Mesendoderm (in vitro differentiated cells): Measurements from ENCODE around the gene NDUFB11.
"Not testable (repeated sequence)": the region's sequence is repeated elsewhere in the genome, so short reads cannot be mapped to it uniquely, and the experiment has no call there.

Experiments used
- DNase-seq: peaks from one replicate; pipeline ENCODE4 v3.0.0; 2013
- H2AK5ac ChIP-seq: 2 replicates; pipeline ENCODE4 v1.6.1; 2013; ENCODE audit warnings: low read length, inconsistent platforms
- H2BK120ac ChIP-seq: 2 replicates; pipeline ENCODE4 v1.6.1; 2013; ENCODE audit warnings: low read depth, mild to moderate bottlenecking, low read length, moderate library complexity, mixed read lengths
- H2BK15ac ChIP-seq: replicated peaks from 2 replicates; pipeline ENCODE4 v1.6.1; 2013; ENCODE audit warnings: low read depth, mild to moderate bottlenecking, moderate library complexity
- H2BK5ac ChIP-seq: 2 replicates; pipeline ENCODE4 v1.6.1; 2013; ENCODE audit warnings: low read length, inconsistent platforms
- H3K18ac ChIP-seq: 2 replicates; pipeline ENCODE4 v1.6.1; 2013; ENCODE audit warnings: mild to moderate bottlenecking, low read length, mixed read lengths
- H3K23ac ChIP-seq: one replicate; pipeline ENCODE4 v1.6.1; 2013; ENCODE audit warnings: low read length
- H3K27ac ChIP-seq: 2 replicates; pipeline ENCODE4 v1.5.1; 2013; ENCODE audit warnings: low read depth, mild to moderate bottlenecking, inconsistent platforms, low read length, moderate library complexity
- H3K27me3 ChIP-seq: 2 replicates; pipeline ENCODE4 v1.6.1; 2013; ENCODE audit warnings: low read length, control low read depth, mild to moderate bottlenecking, inconsistent platforms; ENCODE audit not compliant: insufficient read depth, poor library complexity
- H3K36me3 ChIP-seq: 2 replicates; pipeline ENCODE4 v1.6.1; 2013; ENCODE audit warnings: low read length, inconsistent platforms; ENCODE audit not compliant: control insufficient read depth, insufficient read depth
- H3K4ac ChIP-seq: one replicate; pipeline ENCODE4 v1.6.1; 2013; ENCODE audit warnings: low read depth, mild to moderate bottlenecking, low read length, moderate library complexity
- H3K4me1 ChIP-seq: 2 replicates; pipeline ENCODE4 v1.6.1; 2013; ENCODE audit warnings: low read depth, low read length, inconsistent platforms; ENCODE audit not compliant: control insufficient read depth
- H3K4me2 ChIP-seq: 2 replicates; pipeline ENCODE4 v1.6.1; 2013; ENCODE audit warnings: low read length
- H3K4me3 ChIP-seq: 2 replicates; pipeline ENCODE4 v1.5.1; 2013; ENCODE audit warnings: mild to moderate bottlenecking, low read length
- H3K56ac ChIP-seq: one replicate; pipeline ENCODE4 v1.6.1; 2013; ENCODE audit warnings: low read length
- H3K79me1 ChIP-seq: 2 replicates; pipeline ENCODE4 v1.6.1; 2013; ENCODE audit warnings: low read length, inconsistent platforms
- H3K79me2 ChIP-seq: 2 replicates; pipeline ENCODE4 v1.6.1; 2013; ENCODE audit warnings: mild to moderate bottlenecking, low read length; ENCODE audit not compliant: control insufficient read depth, insufficient read depth
- H3K9ac ChIP-seq: 2 replicates; pipeline ENCODE4 v1.6.1; 2013; ENCODE audit warnings: low read length, inconsistent platforms
- H4K5ac ChIP-seq: one replicate; pipeline ENCODE4 v1.6.1; 2013; ENCODE audit warnings: low read length
- H4K8ac ChIP-seq: one replicate; pipeline ENCODE4 v1.6.1; 2013; ENCODE audit warnings: low read depth, mild to moderate bottlenecking, control low read depth, low read length, moderate library complexity
- WGBS: extraction: QIAGEN DNeasy Blood & Tissue Kit; methylation state at CpG from one replicate; pipeline ENCODE4 v1.1.7; 2013; ENCODE audit warnings: low lambda C conversion rate, missing lambda C conversion rate; ENCODE audit not compliant: insufficient coverage; ENCODE audit errors: extremely low coverage; 5-methylcytosine and 5-hydroxymethylcytosine counted together

The NDUFB11 gene

DNA sequence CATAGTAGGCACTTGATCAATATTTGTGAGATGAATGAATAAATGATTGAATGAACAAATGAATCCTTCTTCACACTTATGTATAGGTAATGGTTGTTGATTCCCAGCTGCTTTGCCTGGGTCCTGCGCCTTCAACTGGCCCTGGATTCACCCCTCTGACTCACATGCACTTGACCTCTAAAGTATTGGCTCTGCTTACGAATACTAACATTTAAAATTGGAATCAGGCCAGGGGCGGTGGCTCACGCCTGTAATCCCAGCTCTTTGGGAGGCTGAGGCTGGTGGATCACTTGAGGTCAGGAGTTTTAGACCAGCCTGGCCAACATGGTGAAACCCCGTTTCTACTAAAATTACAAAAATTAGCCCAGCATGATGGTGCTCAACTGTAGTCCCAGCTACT, 8.9 kb downstream of the NDUFB11 start:
- not testable (repeated sequence) for H3K56ac ChIP-seq, H3K36me3 ChIP-seq, H3K79me2 ChIP-seq, H3K4me1 ChIP-seq, H4K5ac ChIP-seq, DNase-seq, H3K4ac ChIP-seq, H3K18ac ChIP-seq, H3K23ac ChIP-seq, H3K4me2 ChIP-seq, H3K9ac ChIP-seq, H2BK5ac ChIP-seq, H2BK15ac ChIP-seq, H3K4me3 ChIP-seq, H4K8ac ChIP-seq, H2BK120ac ChIP-seq, H3K27ac ChIP-seq, H2AK5ac ChIP-seq, H3K27me3 ChIP-seq, H3K79me1 ChIP-seq
- WGBS = no CpG with 5 or more reads among the region's 5 CpGs

DNA sequence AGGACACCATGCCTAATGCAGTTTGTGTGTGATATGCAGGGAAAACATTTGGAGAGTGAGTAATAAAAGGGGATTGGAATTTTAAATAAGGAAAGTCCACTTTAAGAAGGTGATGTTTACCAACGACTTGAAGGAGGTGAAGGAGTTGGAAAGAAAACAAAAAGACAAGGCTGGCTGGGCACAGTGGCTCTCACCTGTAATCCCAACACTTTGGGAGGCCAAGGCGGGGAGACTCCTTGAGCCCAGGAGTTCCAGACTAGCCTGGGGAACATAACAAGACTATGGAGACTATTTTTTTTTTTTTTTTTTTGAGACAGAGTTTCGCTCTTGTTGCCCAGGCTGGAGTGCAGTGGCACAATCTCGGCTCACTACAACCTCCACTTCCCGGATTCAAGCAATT, 11.0 kb downstream of the NDUFB11 start:
- no peak overlapping the region for H3K23ac ChIP-seq
- H4K8ac ChIP-seq = no peak overlapping the region
- H3K9ac ChIP-seq = no peak overlapping the region
- H3K79me2 ChIP-seq = no peaks in the 10 kb centered on the region
- no peaks in the 10 kb centered on the region for H3K4me1 ChIP-seq
- H2AK5ac ChIP-seq = no peak overlapping the region
- H3K27me3 ChIP-seq = no peaks in the 10 kb centered on the region
- H3K27ac ChIP-seq = no peak overlapping the region
- H3K36me3 ChIP-seq = no peaks in the 10 kb centered on the region
- H2BK5ac ChIP-seq = no peak overlapping the region
- no peak overlapping the region for H2BK120ac ChIP-seq
- H3K56ac ChIP-seq = no peak overlapping the region
- no CpG with 5 or more reads among the region's 5 CpGs for WGBS
- no peak overlapping the region for H4K5ac ChIP-seq
- DNase-seq = no peak
- H3K4me3 ChIP-seq = no peak overlapping the region
- H3K18ac ChIP-seq = no peak overlapping the region
- no peak overlapping the region for H3K4ac ChIP-seq
- no peak overlapping the region for H2BK15ac ChIP-seq
- H3K4me2 ChIP-seq = no peak overlapping the region
- H3K79me1 ChIP-seq = no peaks in the 10 kb centered on the region

DNA sequence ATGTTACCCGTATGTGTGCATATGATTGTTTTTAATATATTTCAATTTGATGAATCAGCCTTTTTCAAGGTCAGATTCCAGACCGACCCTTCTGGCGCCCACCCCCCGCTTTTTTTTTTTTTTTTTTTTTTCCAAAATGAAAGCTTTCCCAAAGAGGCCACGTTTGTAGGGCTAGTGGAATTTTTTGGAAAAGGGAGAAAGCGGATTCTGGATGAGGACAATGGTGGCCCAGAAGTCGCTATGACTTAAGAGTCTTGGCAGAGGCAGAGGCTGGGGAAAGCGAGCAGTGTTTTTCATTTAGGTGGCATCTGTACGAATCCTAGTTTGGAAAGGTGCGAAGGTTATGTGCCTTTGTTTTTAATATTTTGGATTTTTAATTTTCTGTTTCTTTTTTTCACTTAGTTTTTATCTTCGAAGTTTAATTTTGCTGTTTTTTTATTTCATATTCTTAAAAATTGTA, 14.6 kb downstream of the NDUFB11 start:
- H3K36me3 ChIP-seq = no peaks in the 10 kb centered on the region
- H3K4me2 ChIP-seq = no peak overlapping the region
- H2BK15ac ChIP-seq = no peak overlapping the region
- no peaks in the 10 kb centered on the region for H3K79me1 ChIP-seq
- no peak overlapping the region for H3K9ac ChIP-seq
- no peak overlapping the region for H3K18ac ChIP-seq
- H4K5ac ChIP-seq = no peak overlapping the region
- H3K27ac ChIP-seq = no peak overlapping the region
- H3K23ac ChIP-seq = no peak overlapping the region
- H3K4me3 ChIP-seq = no peak overlapping the region
- peak overlapping the region; percentile 42 for H3K56ac ChIP-seq
- no peak overlapping the region for H2AK5ac ChIP-seq
- H4K8ac ChIP-seq = no peak overlapping the region
- no peak overlapping the region for H2BK5ac ChIP-seq
- H3K27me3 ChIP-seq = no peaks in the 10 kb centered on the region
- WGBS = no CpG with 5 or more reads among the region's 11 CpGs
- H3K4ac ChIP-seq = no peak overlapping the region
- H3K79me2 ChIP-seq = no peaks in the 10 kb centered on the region
- H3K4me1 ChIP-seq = no peaks in the 10 kb centered on the region
- DNase-seq = peak; percentile 10
- no peak overlapping the region for H2BK120ac ChIP-seq

DNA sequence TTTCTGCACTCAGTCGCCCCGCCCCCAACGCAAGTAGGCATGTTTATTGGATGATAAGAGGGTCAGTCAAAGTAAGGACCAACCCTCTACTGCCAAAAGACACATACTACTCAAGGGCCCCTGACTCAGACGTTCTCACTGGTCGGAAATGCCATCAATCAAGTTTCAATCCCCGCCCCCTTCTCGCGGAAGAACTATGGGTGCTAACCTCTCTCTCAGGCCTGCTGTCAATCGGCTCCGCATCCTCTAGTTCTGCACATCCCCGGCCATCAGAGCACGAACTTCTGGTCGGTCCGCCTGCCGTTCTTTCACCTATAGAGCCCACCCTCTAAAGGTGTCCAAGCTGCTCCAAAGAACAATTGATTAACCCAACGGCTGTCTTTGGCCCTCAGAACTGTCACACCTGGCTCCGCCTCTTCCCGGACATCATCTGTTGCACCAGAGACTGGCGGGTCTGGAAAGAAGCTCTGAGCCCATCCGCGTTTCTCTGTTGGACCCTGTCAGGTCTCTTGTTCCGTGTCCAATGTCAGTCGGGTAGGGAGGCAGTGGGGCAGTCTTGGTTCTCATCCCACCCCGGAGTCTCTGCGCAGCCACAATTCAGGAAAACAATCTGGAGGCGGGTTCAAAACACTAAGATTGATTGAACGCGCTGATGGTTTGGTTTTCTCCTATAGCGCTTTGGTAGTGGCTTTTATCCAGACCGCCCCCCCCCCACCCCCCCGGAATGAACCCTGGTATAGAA, 15.2 kb downstream of the NDUFB11 start:
- Histone ChIP-seq H3K4me3 (peak overlapping the region; percentile 60), H3K79me2 (no peaks in the 10 kb centered on the region), H3K4ac (no peak overlapping the region), H4K5ac (no peak overlapping the region), H3K27me3 (no peaks in the 10 kb centered on the region), H3K27ac (no peak overlapping the region), H3K56ac (peak overlapping the region; percentile 73), H2BK5ac (no peak overlapping the region), H4K8ac (no peak overlapping the region), H3K36me3 (no peaks in the 10 kb centered on the region), H2AK5ac (no peak overlapping the region), H2BK15ac (no peak overlapping the region), H3K4me2 (peak overlapping the region; percentile 67), H3K4me1 (no peaks in the 10 kb centered on the region), H3K18ac (no peak overlapping the region), H3K79me1 (no peaks in the 10 kb centered on the region), H2BK120ac (no peak overlapping the region), H3K9ac (peak overlapping the region; percentile 63), H3K23ac (no peak overlapping the region)
- WGBS = no CpG with 5 or more reads among the region's 31 CpGs
- peak; percentile 98 for DNase-seq

DNA sequence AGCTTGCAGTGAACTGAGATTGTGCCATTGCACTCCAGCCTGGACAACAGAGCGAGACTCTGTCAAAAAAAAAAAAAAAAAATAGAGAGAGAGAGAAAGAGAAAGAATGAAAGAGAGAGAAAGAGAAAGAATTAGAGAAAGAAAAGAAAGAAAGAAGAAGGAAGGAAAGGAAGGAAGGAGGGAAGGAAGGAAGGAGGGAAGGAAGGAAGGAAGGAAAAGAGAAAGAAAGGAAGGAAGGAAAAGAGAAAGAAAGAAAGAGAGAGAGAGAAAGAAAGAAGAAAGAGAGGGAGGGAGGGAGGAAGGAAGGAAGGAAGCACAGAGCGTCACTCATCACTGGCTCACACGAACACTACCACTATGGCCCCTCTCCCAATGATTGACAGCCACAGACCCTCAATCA, 20.0 kb downstream of the NDUFB11 start:
- not testable (repeated sequence) for DNase-seq, H3K23ac ChIP-seq, H2BK15ac ChIP-seq, H3K27ac ChIP-seq, H3K4ac ChIP-seq, H3K56ac ChIP-seq, H3K27me3 ChIP-seq, H3K4me2 ChIP-seq, H3K4me3 ChIP-seq, H4K8ac ChIP-seq, H3K36me3 ChIP-seq, H3K4me1 ChIP-seq, H2BK5ac ChIP-seq, H3K9ac ChIP-seq, H4K5ac ChIP-seq, H3K79me2 ChIP-seq, H2AK5ac ChIP-seq, H2BK120ac ChIP-seq, H3K79me1 ChIP-seq, H3K18ac ChIP-seq
- WGBS = no CpG with 5 or more reads among the region's 3 CpGs
